ENCODE measurements around the gene SAPCD1. TPM values are rescaled to one million over a fixed set of nuclear protein-coding genes. Genes with fewer than 3 reads are reported as not detected.
"Not testable (repeated sequence)": the region's sequence is repeated elsewhere in the genome, so short reads cannot be mapped to it uniquely, and the experiment has no call there.

SAPCD1 gene
- total RNA-seq, 1 donor from 2014 or later = 18.9 TPM

GRCh38 chr6:31794294-31794865, 31.9 kb downstream of the SAPCD1 start:
- Mint-ChIP-seq H3K27ac (peak overlapping the region; percentile 87), H3K4me1 (ENCODE audit: low read depth) (peaks cover 34% of the 10 kb centered on the region), H3K4me3 (ENCODE audit: low read depth) (peak overlapping the region; percentile 93), H3K9me3 (no peaks in the 10 kb centered on the region), H3K36me3 (ENCODE audit: low read depth) (peaks cover 50% of the 10 kb centered on the region), H3K27me3 (ENCODE audit: low read depth) (no peaks in the 10 kb centered on the region)
- no peak for DNase-seq (ENCODE audit: low spot score)
- intact Hi-C loops (cut with micrococcal nuclease) = loop anchor here (2.0 kb wide), 2 partner anchors 20 to 56 kb away; partner anchors contain the start of genes HSPA1A and HSPA1L

GRCh38 chr6:31794866-31795615, 32.6 kb downstream of the SAPCD1 start:
- Mint-ChIP-seq H3K36me3 (ENCODE audit: low read depth) (peaks cover 46% of the 10 kb centered on the region), H3K27ac (peak overlapping the region; percentile 98), H3K27me3 (ENCODE audit: low read depth) (no peaks in the 10 kb centered on the region), H3K4me3 (ENCODE audit: low read depth) (peak overlapping the region; percentile 93), H3K4me1 (ENCODE audit: low read depth) (peaks cover 33% of the 10 kb centered on the region), H3K9me3 (no peaks in the 10 kb centered on the region)
- intact Hi-C loops (cut with micrococcal nuclease) = loop anchor here (2.0 to 5.0 kb wide), 3 partner anchors 20 to 56 kb away; partner anchors contain the start of genes HSPA1A and HSPA1L
- DNase-seq (ENCODE audit: low spot score) = no peak

- H3K27ac Mint-ChIP-seq = peak within 1 kb of the TSS; percentile 98
- intact Hi-C loops (cut with micrococcal nuclease) = loop anchor here (2.0 to 5.0 kb wide), 3 partner anchors 19 to 57 kb away; partner anchors contain the start of genes HSPA1A and HSPA1L
- no peaks in the 10 kb centered on the region for H3K9me3 Mint-ChIP-seq
- peak within 1 kb of the TSS; percentile 93 for H3K4me3 Mint-ChIP-seq (ENCODE audit: low read depth)
- peaks cover 30% of the 10 kb centered on the region for H3K4me1 Mint-ChIP-seq (ENCODE audit: low read depth)
- H3K27me3 Mint-ChIP-seq (ENCODE audit: low read depth) = no peaks in the 10 kb centered on the region
- DNase-seq (ENCODE audit: low spot score) = peak; percentile 81
- peaks cover 43% of the 10 kb centered on the region for H3K36me3 Mint-ChIP-seq (ENCODE audit: low read depth)
Measured at GRCh38 chr6:31795616-31796298, 33.3 kb downstream of the SAPCD1 start, which contains the start of gene VARS1. Gene VARS1, minus strand, starts transcription at chr6:31795752. Its CDS starts 535 bp downstream, at chr6:31795217.

- Mint-ChIP-seq H3K27me3 (ENCODE audit: low read depth) (no peaks in the 10 kb centered on the region), H3K4me1 (ENCODE audit: low read depth) (peaks cover 29% of the 10 kb centered on the region), H3K36me3 (ENCODE audit: low read depth) (peaks cover 38% of the 10 kb centered on the region), H3K27ac (peak overlapping the region; percentile 72), H3K4me3 (ENCODE audit: low read depth) (peak overlapping the region; percentile 21), H3K9me3 (no peaks in the 10 kb centered on the region)
- intact Hi-C loops (cut with micrococcal nuclease) = loop anchor here (5.0 kb wide), 1 partner anchor 35 kb away; no protein-coding TSS in a partner anchor
- DNase-seq (ENCODE audit: low spot score) = no peak
Measured at GRCh38 chr6:31796993-31797385, 34.5 kb downstream of the SAPCD1 start.

GRCh38 chr6:31797588-31797987, 35.1 kb downstream of the SAPCD1 start:
- intact Hi-C loops (cut with micrococcal nuclease) = loop anchor here (5.0 kb wide), 1 partner anchor 35 kb away; no protein-coding TSS in a partner anchor

GRCh38 chr6:31799781-31800180, 37.3 kb downstream of the SAPCD1 start:
- H3K27me3 Mint-ChIP-seq (ENCODE audit: low read depth) = no peaks in the 10 kb centered on the region

More at GRCh38 chr6:31797588-31797987, 35.1 kb downstream of the SAPCD1 start:
- peaks cover 32% of the 10 kb centered on the region for H3K36me3 Mint-ChIP-seq (ENCODE audit: low read depth)
- DNase-seq (ENCODE audit: low spot score) = no peak
- peak overlapping the region; percentile 72 for H3K27ac Mint-ChIP-seq
- H3K4me1 Mint-ChIP-seq (ENCODE audit: low read depth) = peaks cover 29% of the 10 kb centered on the region
- peak overlapping the region; percentile 49 for H3K4me3 Mint-ChIP-seq (ENCODE audit: low read depth)
- H3K27me3 Mint-ChIP-seq (ENCODE audit: low read depth) = no peaks in the 10 kb centered on the region
- H3K9me3 Mint-ChIP-seq = no peaks in the 10 kb centered on the region

GRCh38 chr6:31801031-31801927, 38.8 kb downstream of the SAPCD1 start:
- H3K9me3 Mint-ChIP-seq; H3K27me3 Mint-ChIP-seq (ENCODE audit: low read depth); H3K4me3 Mint-ChIP-seq (ENCODE audit: low read depth); H3K27ac Mint-ChIP-seq; intact Hi-C loops (cut with micrococcal nuclease); DNase-seq (ENCODE audit: low spot score): not testable (repeated sequence)
- Mint-ChIP-seq H3K36me3 (ENCODE audit: low read depth) (peaks cover 28% of the 10 kb centered on the region), H3K4me1 (ENCODE audit: low read depth) (peaks cover 24% of the 10 kb centered on the region)

More at GRCh38 chr6:31799781-31800180, 37.3 kb downstream of the SAPCD1 start:
- H3K27ac Mint-ChIP-seq = no peak overlapping the region
- DNase-seq (ENCODE audit: low spot score) = no peak
- H3K9me3 Mint-ChIP-seq = no peaks in the 10 kb centered on the region
- no peak overlapping the region for H3K4me3 Mint-ChIP-seq (ENCODE audit: low read depth)
- peaks cover 29% of the 10 kb centered on the region for H3K36me3 Mint-ChIP-seq (ENCODE audit: low read depth)
- peaks cover 19% of the 10 kb centered on the region for H3K4me1 Mint-ChIP-seq (ENCODE audit: low read depth)
- intact Hi-C loops (cut with micrococcal nuclease) = loop anchor here (5.0 kb wide), 1 partner anchor 33 kb away; no protein-coding TSS in a partner anchor

- H3K4me1 Mint-ChIP-seq (ENCODE audit: low read depth) = peaks cover 16% of the 10 kb centered on the region
- H3K27me3 Mint-ChIP-seq (ENCODE audit: low read depth) = no peaks in the 10 kb centered on the region
- no peak for DNase-seq (ENCODE audit: low spot score)
- H3K27ac Mint-ChIP-seq = peak overlapping the region; percentile 96
- intact Hi-C loops (cut with micrococcal nuclease) = loop anchor here (1.0 kb wide), 1 partner anchor 68 kb away; no protein-coding TSS in a partner anchor
- H3K4me3 Mint-ChIP-seq (ENCODE audit: low read depth) = peak overlapping the region; percentile 98
- H3K9me3 Mint-ChIP-seq = no peaks in the 10 kb centered on the region
- peaks cover 27% of the 10 kb centered on the region for H3K36me3 Mint-ChIP-seq (ENCODE audit: low read depth)
Measured at GRCh38 chr6:31805939-31806469, 43.5 kb downstream of the SAPCD1 start.

GRCh38 chr6:31806470-31807272, 44.2 kb downstream of the SAPCD1 start, which contains the start of gene LSM2:
Gene LSM2, minus strand, starts transcription at chr6:31806966. Its CDS starts 209 bp downstream, at chr6:31806757.
- Mint-ChIP-seq H3K36me3 (ENCODE audit: low read depth) (peaks cover 25% of the 10 kb centered on the region), H3K27me3 (ENCODE audit: low read depth) (no peaks in the 10 kb centered on the region), H3K27ac (peak within 1 kb of the TSS; percentile 96), H3K4me3 (ENCODE audit: low read depth) (peak within 1 kb of the TSS; percentile 98), H3K9me3 (no peaks in the 10 kb centered on the region), H3K4me1 (ENCODE audit: low read depth) (peaks cover 13% of the 10 kb centered on the region)
- intact Hi-C loops (cut with micrococcal nuclease) = loop anchor here (1.0 kb wide), 1 partner anchor 68 kb away; no protein-coding TSS in a partner anchor
- peak; percentile 97 for DNase-seq (ENCODE audit: low spot score)

GRCh38 chr6:31808599-31808998, 46.1 kb downstream of the SAPCD1 start:
- H3K4me3 Mint-ChIP-seq (ENCODE audit: low read depth); H3K9me3 Mint-ChIP-seq; intact Hi-C loops (cut with micrococcal nuclease); DNase-seq (ENCODE audit: low spot score); H3K27me3 Mint-ChIP-seq (ENCODE audit: low read depth): not testable (repeated sequence)
- peak overlapping the region; percentile 21 for H3K27ac Mint-ChIP-seq
- H3K36me3 Mint-ChIP-seq (ENCODE audit: low read depth) = peaks cover 17% of the 10 kb centered on the region
- H3K4me1 Mint-ChIP-seq (ENCODE audit: low read depth) = peaks cover 26% of the 10 kb centered on the region

- no peaks in the 10 kb centered on the region for H3K9me3 Mint-ChIP-seq
- no peak overlapping the region for H3K4me3 Mint-ChIP-seq (ENCODE audit: low read depth)
- peaks cover 26% of the 10 kb centered on the region for H3K4me1 Mint-ChIP-seq (ENCODE audit: low read depth)
- peaks cover 10% of the 10 kb centered on the region for H3K36me3 Mint-ChIP-seq (ENCODE audit: low read depth)
- no peaks in the 10 kb centered on the region for H3K27me3 Mint-ChIP-seq (ENCODE audit: low read depth)
- no peak overlapping the region for H3K27ac Mint-ChIP-seq
- intact Hi-C loops (cut with micrococcal nuclease) = loop anchor here (2.0 kb wide), 1 partner anchor 15 kb away; the partner anchor contains the start of gene HSPA1B
- DNase-seq (ENCODE audit: low spot score) = no peak
Measured at GRCh38 chr6:31811645-31812044, 49.2 kb downstream of the SAPCD1 start.
